Prostate gland (tissue), 2 donors: ENCODE results near the gene PILRA. TPM values are rescaled to one million over a fixed set of nuclear protein-coding genes. Genes with fewer than 3 reads are reported as not detected.
"Not testable (repeated sequence)": the region's sequence is repeated elsewhere in the genome, so short reads cannot be mapped to it uniquely, and the experiment has no call there.

ENCODE experiments used
- DNase-seq: peaks from one replicate; pipeline ENCODE4 v3.0.0-alpha.2; 2019; ENCODE audit warnings: low spot score
- H3K27ac ChIP-seq, 2 donors: fragments of 200-600 bp; sonication (generic); 2 replicates each; pipeline ENCODE4 v1.5.1; 2017 to 2019
- H3K27me3 ChIP-seq: fragments of 200-600 bp; sonication (generic); replicated peaks from 2 replicates; pipeline ENCODE4 v1.5.1; 2019; ENCODE audit not compliant: insufficient read depth
- H3K36me3 ChIP-seq, 2 donors: fragments of 200-600 bp; sonication (generic); 1 replicate in 1 of 2; 2 replicates in 1 of 2; pipeline versions ENCODE4 v1.5.1 to v1.8.1; 2017 to 2019
- H3K4me1 ChIP-seq: fragments of 200-600 bp; sonication (generic); replicated peaks from 2 replicates; pipeline ENCODE4 v1.5.1; 2019
- H3K4me3 ChIP-seq, 2 donors: fragments of 200-600 bp; sonication (generic); 2 replicates each; pipeline ENCODE4 v1.5.1; 2017 to 2019
- H3K9me3 ChIP-seq: fragments of 200-600 bp; sonication (generic); 2 replicates; pipeline ENCODE4 v1.5.1; 2017
- POLR2A ChIP-seq: fragments of 450-650 bp; IDR thresholded peaks from one replicate; pipeline ENCODE4 v1.6.1; 2016; ENCODE audit warnings: antibody characterized with exemption, mild to moderate bottlenecking
- POLR2AphosphoS5 ChIP-seq: sonication (generic); formaldehyde crosslinking; IDR thresholded peaks from one replicate; pipeline ENCODE4 v1.6.1; 2017; ENCODE audit warnings: antibody characterized with exemption
- WGBS: methylation state at CpG from one replicate; pipeline ENCODE4 v1.1.5; 2018; 5-methylcytosine and 5-hydroxymethylcytosine counted together
- intact Hi-C: fragments of 100-400 bp; cut with DNase I; formaldehyde crosslinking; loops from one replicate; pipeline ENCODE4 v1.14.2; 2022
- total RNA-seq, 2 donors: library from RNA; depleted of rRNA; stranded (reverse); fragments of >200 nt; gene quantifications; one replicate each; pipeline ENCODE4 v1.1.0, GENCODE V29; 2016
- TF ChIP-seq, protein P1 (sequence below), 4 experiments: fragments of 200-600 bp in 2 of 4; fragments of 450-650 bp in 2 of 4; sonication (generic) in 2 of 4; IDR thresholded peaks; 1 replicate in 3 of 4; 2 replicates in 1 of 4; pipeline ENCODE4 v1.5.1; 2016 to 2019; ENCODE audit warnings: antibody characterized with exemption in 4 of 4, mild to moderate bottlenecking in 2 of 4, moderate library complexity in 2 of 4

The PILRA gene
- total RNA-seq, 2 donors from 2014 or later: 4.9 to 11.9 TPM

DNA sequence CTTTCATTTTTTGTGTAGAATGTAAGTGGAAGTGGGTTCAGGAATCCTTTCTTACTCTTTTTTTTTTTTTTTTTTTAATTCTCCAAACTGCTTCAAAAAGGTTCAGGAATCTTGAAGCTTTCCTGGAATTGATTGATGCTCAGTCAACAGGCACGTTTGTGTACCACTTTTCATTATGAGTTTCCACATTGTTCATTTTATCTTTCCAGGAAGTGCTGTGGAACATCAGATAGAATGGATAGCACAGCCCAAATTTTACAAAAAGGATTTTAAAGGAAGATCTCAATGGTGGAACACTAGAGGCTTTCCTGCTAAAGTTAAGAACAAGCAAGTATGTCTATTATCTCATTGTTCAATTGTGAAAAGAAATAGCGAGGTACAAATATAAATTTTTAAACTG, 64.9 kb downstream of the PILRA start:
- Histone ChIP-seq H3K4me3 (no peak overlapping the region), H3K4me1 (peaks cover 11% of the 10 kb centered on the region), H3K27ac (no peak overlapping the region), H3K36me3 (peaks cover 5 to 6% of the 10 kb centered on the region in 2 donors), H3K27me3 (no peaks in the 10 kb centered on the region), H3K9me3 (no peaks in the 10 kb centered on the region)
- TF ChIP-seq POLR2A: no peak
- TF ChIP-seq, protein P1, sequence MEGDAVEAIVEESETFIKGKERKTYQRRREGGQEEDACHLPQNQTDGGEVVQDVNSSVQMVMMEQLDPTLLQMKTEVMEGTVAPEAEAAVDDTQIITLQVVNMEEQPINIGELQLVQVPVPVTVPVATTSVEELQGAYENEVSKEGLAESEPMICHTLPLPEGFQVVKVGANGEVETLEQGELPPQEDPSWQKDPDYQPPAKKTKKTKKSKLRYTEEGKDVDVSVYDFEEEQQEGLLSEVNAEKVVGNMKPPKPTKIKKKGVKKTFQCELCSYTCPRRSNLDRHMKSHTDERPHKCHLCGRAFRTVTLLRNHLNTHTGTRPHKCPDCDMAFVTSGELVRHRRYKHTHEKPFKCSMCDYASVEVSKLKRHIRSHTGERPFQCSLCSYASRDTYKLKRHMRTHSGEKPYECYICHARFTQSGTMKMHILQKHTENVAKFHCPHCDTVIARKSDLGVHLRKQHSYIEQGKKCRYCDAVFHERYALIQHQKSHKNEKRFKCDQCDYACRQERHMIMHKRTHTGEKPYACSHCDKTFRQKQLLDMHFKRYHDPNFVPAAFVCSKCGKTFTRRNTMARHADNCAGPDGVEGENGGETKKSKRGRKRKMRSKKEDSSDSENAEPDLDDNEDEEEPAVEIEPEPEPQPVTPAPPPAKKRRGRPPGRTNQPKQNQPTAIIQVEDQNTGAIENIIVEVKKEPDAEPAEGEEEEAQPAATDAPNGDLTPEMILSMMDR (IDR thresholded peaks at IDR 0.05): no peak
- no peak for TF ChIP-seq POLR2AphosphoS5
- DNase-seq: no peak
- intact Hi-C loops: no loop called here
- WGBS: 49% methylated on average over 2 of the region's 2 CpGs

DNA sequence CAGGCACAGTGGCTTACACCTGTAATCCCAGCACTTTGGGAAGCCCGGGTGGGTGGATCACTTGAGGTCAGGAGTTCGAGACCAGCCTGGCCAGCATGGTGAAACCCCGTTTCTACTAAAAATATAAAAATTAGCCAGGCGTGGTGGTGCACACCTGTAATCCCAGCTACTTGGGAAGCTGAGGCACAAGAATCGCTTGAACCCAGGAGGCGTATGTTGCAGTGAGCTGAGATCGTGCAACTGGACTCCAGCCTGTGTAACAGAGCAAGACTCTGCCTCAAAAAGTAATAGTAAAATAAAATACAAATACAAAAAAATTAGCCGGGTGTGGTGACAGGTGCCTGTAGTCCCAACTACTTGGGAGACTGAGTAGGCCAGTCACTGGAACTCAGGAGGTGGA, 65.4 kb downstream of the PILRA start:
- H3K9me3 ChIP-seq, H3K27me3 ChIP-seq, DNase-seq, intact Hi-C loops, H3K27ac ChIP-seq, H3K4me3 ChIP-seq, H3K36me3 ChIP-seq: not testable (repeated sequence)
- 95% methylated on average over 8 of the region's 8 CpGs for WGBS
- H3K4me1 ChIP-seq: peaks cover 11% of the 10 kb centered on the region

DNA sequence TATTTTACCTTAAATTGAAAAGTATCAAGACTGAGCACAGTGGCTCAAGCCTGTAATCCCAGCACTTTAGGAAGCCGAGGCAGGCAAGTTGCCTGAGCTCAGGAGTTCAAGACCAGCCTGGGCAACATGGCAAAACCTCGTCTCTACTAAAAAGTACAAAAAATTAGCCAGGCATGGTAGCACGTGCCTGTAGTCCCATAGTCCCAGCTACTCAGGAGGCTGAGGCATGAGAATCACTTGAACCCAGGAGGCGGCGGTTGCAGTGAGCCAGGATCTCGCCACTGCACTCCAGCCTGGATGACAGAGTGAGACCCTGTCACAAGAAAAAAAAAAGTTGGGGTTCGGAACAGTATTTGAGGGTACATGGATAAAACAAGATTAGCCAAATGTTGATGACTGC, 66.0 kb downstream of the PILRA start:
- H3K27ac ChIP-seq, DNase-seq, H3K4me3 ChIP-seq, intact Hi-C loops, H3K9me3 ChIP-seq, H3K36me3 ChIP-seq, H3K27me3 ChIP-seq: not testable (repeated sequence)
- WGBS: 90% methylated on average over 7 of the region's 7 CpGs
- H3K4me1 ChIP-seq: peaks cover 11% of the 10 kb centered on the region

DNA sequence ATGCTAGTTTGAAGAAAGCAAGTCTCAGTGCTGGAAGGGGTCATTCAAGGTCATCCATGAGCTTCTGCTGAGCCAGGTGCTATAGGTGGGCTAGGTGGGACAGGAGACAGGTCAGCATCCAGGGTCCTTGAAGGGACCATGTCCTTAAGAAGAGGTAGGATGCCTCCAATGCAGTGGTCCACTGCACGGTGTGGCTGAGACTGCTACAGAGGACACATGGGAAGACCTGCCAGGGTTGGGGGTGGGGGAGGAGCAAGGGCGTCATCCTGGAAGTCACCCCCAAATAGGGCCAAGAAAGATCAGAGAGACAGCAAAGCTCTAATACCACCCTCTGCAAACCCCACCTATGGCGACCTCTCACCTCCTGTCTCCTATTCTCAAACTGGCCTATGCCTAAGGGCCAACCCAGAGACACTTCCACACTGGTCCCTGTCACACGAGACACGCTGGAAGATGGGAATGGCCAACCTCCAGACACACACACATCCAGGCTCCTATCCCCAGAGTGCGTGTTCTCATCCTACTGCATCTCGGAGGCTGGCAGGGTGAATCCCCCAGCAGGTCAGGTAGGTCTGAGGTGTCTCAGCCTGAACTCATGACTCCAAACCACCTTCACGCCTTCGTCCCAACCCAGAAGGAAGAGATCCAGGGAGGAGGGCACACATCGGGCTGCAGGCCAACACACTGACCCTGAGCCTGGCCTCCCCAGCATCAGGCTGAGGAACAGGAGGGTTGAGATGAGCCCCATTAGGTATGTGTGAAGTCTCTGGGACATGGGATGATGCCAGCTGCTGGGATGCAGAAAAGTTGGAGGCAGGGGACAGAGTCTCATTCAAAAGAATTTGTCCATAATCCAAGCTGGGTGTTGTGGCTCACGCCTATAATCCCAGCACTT, 68.6 kb downstream of the PILRA start:
- TF ChIP-seq POLR2A (no peak), POLR2AphosphoS5 (no peak)
- TF ChIP-seq, protein P1 (IDR thresholded peaks at IDR 0.05): no peak
- Histone ChIP-seq H3K9me3 (no peaks in the 10 kb centered on the region), H3K27me3 (no peaks in the 10 kb centered on the region), H3K27ac (no peak overlapping the region), H3K4me1 (no peaks in the 10 kb centered on the region), H3K4me3 (no peak overlapping the region), H3K36me3 (no peaks in the 10 kb centered on the region)
- no peak for DNase-seq
- intact Hi-C loops: no loop called here
- WGBS: 94% methylated on average over 11 of the region's 11 CpGs

DNA sequence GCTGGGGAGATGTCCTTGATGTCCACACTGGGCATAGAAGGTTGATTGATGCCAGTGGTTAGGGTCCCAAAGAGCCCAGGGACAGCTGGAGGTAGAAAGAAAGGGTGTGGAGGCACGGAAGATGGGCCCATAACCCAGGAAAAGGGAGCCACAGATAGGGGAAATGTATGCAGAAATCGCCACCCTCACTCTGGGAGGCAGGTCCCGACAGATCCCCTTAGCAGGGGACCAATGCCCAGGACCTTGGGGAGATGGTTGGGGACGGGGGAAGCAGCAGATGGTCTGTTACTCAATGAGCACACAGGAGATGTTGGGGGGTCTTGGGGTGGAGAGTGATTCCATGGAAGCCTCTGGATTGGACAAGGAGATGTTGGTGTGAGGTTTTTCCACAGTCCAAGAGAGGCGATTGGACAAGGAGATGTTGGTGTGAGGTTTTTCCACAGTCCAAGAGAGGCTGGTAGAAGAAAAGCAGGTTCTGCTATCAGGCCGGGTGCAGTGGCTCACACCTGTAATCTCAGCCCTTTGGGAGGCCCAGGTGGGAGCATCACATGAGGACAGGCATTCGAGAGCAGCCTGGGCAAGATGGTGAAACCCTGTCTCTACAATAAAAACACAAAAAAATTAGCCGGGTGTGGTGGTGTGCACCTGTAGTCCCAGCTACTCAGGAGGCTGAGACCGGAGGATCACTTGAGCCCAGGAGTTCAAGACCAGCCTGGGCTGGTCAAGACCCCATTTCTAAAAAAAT, 70.0 kb downstream of the PILRA start:
- TF ChIP-seq POLR2A (no peak), POLR2AphosphoS5 (no peak)
- TF ChIP-seq, protein P1 (IDR thresholded peaks at IDR 0.05): no peak
- Histone ChIP-seq H3K4me3 (no peak overlapping the region), H3K27ac (no peak overlapping the region), H3K27me3 (no peaks in the 10 kb centered on the region), H3K9me3 (no peaks in the 10 kb centered on the region), H3K4me1 (no peaks in the 10 kb centered on the region), H3K36me3 (no peaks in the 10 kb centered on the region)
- intact Hi-C loops: no loop called here
- 92% methylated on average over 9 of the region's 9 CpGs for WGBS
- DNase-seq: no peak
